Naive thymus-derived CD8-positive, alpha-beta T cell (primary cell): Measurements from ENCODE around the gene RIPPLY3. TPM values are rescaled to one million over a fixed set of nuclear protein-coding genes. Genes with fewer than 3 reads are reported as not detected.
A peak's percentile ranks its signal among the peaks of the same experiment; 100 is the strongest.

Experiments used
- ATAC-seq, 2 donors: fragments of 150-1000 bp; cut with Tn5 transposase in 1 of 2; sonication (Bioruptor Pico), chemical (Tn5 transposase) in 1 of 2; 1 replicate in 1 of 2; 2 replicates in 1 of 2; pipeline ENCODE4 v1.10.0; 2021; ENCODE audit warnings: mild to moderate bottlenecking in 2 of 2, moderate library complexity in 2 of 2
- POLR2A ChIA-PET: fragments of 350-600 bp; sonication (Branson Sonifier 250); formaldehyde crosslinking; loops from one replicate; lab custom pipeline; 2021; ENCODE audit warnings: antibody characterized with exemption; lab: Charles Lee
- DNase-seq, 10 donors: peaks; one replicate each; pipeline versions ENCODE4 v3.0.0 to v3.0.0-alpha.2; 2020 to 2022
- H3K27ac Mint-ChIP-seq, 10 donors: one replicate each; pipeline ENCODE4 v1.8.0; 2020 to 2022; ENCODE audit warnings: mild to moderate bottlenecking in 10 of 10, mixed read lengths in 10 of 10, moderate library complexity in 4 of 10, inconsistent platforms in 1 of 10
- H3K27me3 Mint-ChIP-seq, 5 donors: one replicate each; pipeline ENCODE4 v1.8.0; 2021 to 2022; ENCODE audit warnings: mixed read lengths in 5 of 5
- H3K36me3 Mint-ChIP-seq, 3 donors: one replicate each; pipeline ENCODE4 v1.8.0; 2020 to 2022; ENCODE audit warnings: mixed read lengths in 3 of 3, mild to moderate bottlenecking in 2 of 3, inconsistent platforms in 1 of 3
- H3K4me1 Mint-ChIP-seq, 4 donors: one replicate each; pipeline ENCODE4 v1.8.0; 2021 to 2022; ENCODE audit warnings: mixed read lengths in 4 of 4
- H3K4me3 Mint-ChIP-seq, 10 donors: one replicate each; pipeline ENCODE4 v1.8.0; 2020 to 2022; ENCODE audit warnings: mild to moderate bottlenecking in 10 of 10, mixed read lengths in 10 of 10, moderate library complexity in 6 of 10, inconsistent platforms in 1 of 10
- H3K9me3 Mint-ChIP-seq, 9 donors: one replicate each; pipeline ENCODE4 v1.8.0; 2020 to 2022; ENCODE audit warnings: mixed read lengths in 9 of 9, mild to moderate bottlenecking in 3 of 9, inconsistent platforms in 1 of 9, moderate library complexity in 1 of 9
- polyA plus RNA-seq, 3 donors: library from polyadenylated mRNA; unstranded; fragments of 300-500 nt; fragmentation: Illumina TruSeq; gene quantifications; one replicate each; pipeline ENCODE4 v1.2.3, GENCODE V29; 2021
- total RNA-seq, 8 experiments: library from RNA in 2 of 8; stranded (reverse) in 2 of 8; gene quantifications; one replicate each; pipeline ENCODE4 v1.2.3 and lab custom pipeline; 2021 to 2026

Gene RIPPLY3
- total and polyA plus RNA-seq, 5 experiments from 2014 or later = not detected

DNA sequence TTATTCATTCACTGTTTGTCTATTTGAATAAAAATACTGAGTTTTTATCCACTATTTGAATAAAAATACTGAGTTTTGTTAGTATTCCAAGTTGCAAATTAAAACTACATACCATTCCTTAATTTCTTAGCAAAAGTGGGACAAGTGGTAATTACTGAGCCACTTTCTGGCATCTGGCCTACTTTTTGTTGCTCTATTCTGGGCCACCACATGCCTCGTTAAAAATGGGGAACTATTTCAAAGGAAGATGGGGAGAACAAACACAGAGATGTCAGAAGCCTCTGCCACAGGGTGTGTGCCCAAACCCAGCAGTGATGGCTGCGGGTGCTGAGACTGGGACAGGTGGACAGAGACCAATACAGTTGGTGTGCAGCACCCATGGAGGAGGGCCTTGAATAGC lies 51.8 kb downstream of the RIPPLY3 start:
- H3K4me3 Mint-ChIP-seq = no peak overlapping the region
- no peak overlapping the region for H3K27ac Mint-ChIP-seq
- H3K9me3 Mint-ChIP-seq = no peaks in the 10 kb centered on the region
- no peaks in the 10 kb centered on the region for H3K36me3 Mint-ChIP-seq
- H3K4me1 Mint-ChIP-seq = peaks cover 0 to 8% (median 4%) of the 10 kb centered on the region in 4 donors
- H3K27me3 Mint-ChIP-seq = no peaks in the 10 kb centered on the region
- DNase-seq (no peak), ATAC-seq (no peak)
- POLR2A ChIA-PET = no interaction called here

- ATAC-seq = no peak
- no peaks in the 10 kb centered on the region for H3K36me3 Mint-ChIP-seq
- H3K4me1 Mint-ChIP-seq = peaks cover 0 to 8% (median 4%) of the 10 kb centered on the region in 4 donors
- no peaks in the 10 kb centered on the region for H3K9me3 Mint-ChIP-seq
- H3K27ac Mint-ChIP-seq = no peak overlapping the region
- no peak overlapping the region for H3K4me3 Mint-ChIP-seq
- POLR2A ChIA-PET = interaction anchor here (0.5 to 0.6 kb wide), 2 partner anchors 20 to 97 kb away, joined by 3 to 12 read pairs; no protein-coding TSS in a partner anchor
- DNase-seq = no peak
- no peaks in the 10 kb centered on the region for H3K27me3 Mint-ChIP-seq
Observed at GRCh38 chr21:37059181-37059580, 52.7 kb downstream of the RIPPLY3 start.

DNA sequence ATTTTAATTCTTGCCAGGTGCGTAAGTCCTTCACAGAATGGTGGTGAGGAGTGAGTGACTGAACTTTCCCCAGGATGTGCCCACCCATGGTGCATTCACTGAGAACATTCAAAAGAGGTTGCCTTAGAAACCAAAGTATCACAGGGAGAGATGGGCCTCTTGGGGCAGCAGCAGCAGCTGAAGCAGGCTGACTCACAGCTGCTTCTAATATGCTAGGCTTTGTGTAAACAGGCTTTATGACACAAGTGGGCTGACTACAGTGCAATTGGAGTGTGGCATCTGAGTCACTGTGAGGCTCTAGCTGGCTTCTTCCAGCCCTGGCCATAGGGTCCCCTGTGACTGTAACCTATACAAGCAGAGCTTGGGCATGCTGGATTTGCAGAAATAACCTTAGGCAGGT lies 53.8 kb downstream of the RIPPLY3 start:
- no peak overlapping the region for H3K4me3 Mint-ChIP-seq
- ATAC-seq (peak; percentile 43 to 56), DNase-seq (no peak)
- peak overlapping the region in 2 of 10 donors; percentile 11 to 72 for H3K27ac Mint-ChIP-seq
- H3K36me3 Mint-ChIP-seq = peaks cover 0 to 8% (median 5%) of the 10 kb centered on the region in 3 donors
- peaks cover 0 to 8% (median 5%) of the 10 kb centered on the region in 4 donors for H3K4me1 Mint-ChIP-seq
- H3K27me3 Mint-ChIP-seq = no peaks in the 10 kb centered on the region
- POLR2A ChIA-PET = no interaction called here
- H3K9me3 Mint-ChIP-seq = no peaks in the 10 kb centered on the region

GRCh38 chr21:37061926-37062592 lies 55.6 kb downstream of the RIPPLY3 start:
- no peaks in the 10 kb centered on the region for H3K9me3 Mint-ChIP-seq
- H3K36me3 Mint-ChIP-seq = peaks cover 0 to 20% (median 8%) of the 10 kb centered on the region in 3 donors
- H3K27ac Mint-ChIP-seq = no peak overlapping the region
- ATAC-seq (no peak), DNase-seq (no peak)
- no peak overlapping the region for H3K4me3 Mint-ChIP-seq
- H3K4me1 Mint-ChIP-seq = peaks cover 0 to 8% (median 5%) of the 10 kb centered on the region in 4 donors
- POLR2A ChIA-PET = no interaction called here
- H3K27me3 Mint-ChIP-seq = no peaks in the 10 kb centered on the region

DNA sequence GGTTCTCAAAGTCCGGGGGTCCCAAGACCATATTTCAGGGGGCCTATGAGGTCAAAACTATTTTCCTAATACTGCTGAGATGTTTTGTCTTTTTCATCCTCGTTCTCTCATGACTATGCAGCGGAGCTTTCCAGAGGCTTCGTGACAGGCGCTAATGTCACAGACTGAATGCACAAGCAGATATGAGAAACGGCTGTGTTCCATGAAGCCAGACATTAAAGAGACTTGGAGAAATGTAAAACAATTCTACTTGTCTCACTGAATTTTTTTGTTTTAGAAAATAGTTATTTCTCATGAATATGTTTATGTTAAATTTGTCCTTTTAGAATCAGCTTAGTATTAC lies 56.1 kb downstream of the RIPPLY3 start:
- POLR2A ChIA-PET = no interaction called here
- DNase-seq (no peak), ATAC-seq (no peak)
- Mint-ChIP-seq H3K36me3 (peaks cover 0 to 23% (median 10%) of the 10 kb centered on the region in 3 donors), H3K27me3 (no peaks in the 10 kb centered on the region), H3K4me1 (peaks cover 0 to 8% (median 5%) of the 10 kb centered on the region in 4 donors), H3K27ac (no peak overlapping the region), H3K4me3 (no peak overlapping the region), H3K9me3 (no peaks in the 10 kb centered on the region)

- ATAC-seq (no peak), DNase-seq (no peak)
- Mint-ChIP-seq H3K4me3 (no peak overlapping the region), H3K4me1 (peaks cover 0 to 9% (median 5%) of the 10 kb centered on the region in 4 donors), H3K36me3 (peaks cover 0 to 31% (median 14%) of the 10 kb centered on the region in 3 donors), H3K9me3 (no peaks in the 10 kb centered on the region), H3K27me3 (no peaks in the 10 kb centered on the region), H3K27ac (peak overlapping the region in 2 of 10 donors; percentile 7 to 12)
- POLR2A ChIA-PET = no interaction called here
Observed at GRCh38 chr21:37063433-37063832, 56.9 kb downstream of the RIPPLY3 start.

- Mint-ChIP-seq H3K4me1 (peaks cover 1 to 9% (median 6%) of the 10 kb centered on the region in 4 donors), H3K27ac (peak overlapping the region in 4 of 10 donors; percentile 7 to 46 (median 22)), H3K27me3 (no peaks in the 10 kb centered on the region), H3K9me3 (no peaks in the 10 kb centered on the region), H3K36me3 (peaks cover 0 to 40% (median 20%) of the 10 kb centered on the region in 3 donors), H3K4me3 (no peak overlapping the region)
- DNase-seq (no peak), ATAC-seq (no peak)
- POLR2A ChIA-PET = no interaction called here
Observed at GRCh38 chr21:37064841-37065240, 58.3 kb downstream of the RIPPLY3 start.

- POLR2A ChIA-PET = no interaction called here
- ATAC-seq = no peak
- H3K4me3 Mint-ChIP-seq = no peak overlapping the region
- no peaks in the 10 kb centered on the region for H3K27me3 Mint-ChIP-seq
- H3K4me1 Mint-ChIP-seq = peaks cover 7 to 13% (median 9%) of the 10 kb centered on the region in 4 donors
- no peak for DNase-seq
- no peak overlapping the region for H3K27ac Mint-ChIP-seq
- H3K36me3 Mint-ChIP-seq = peaks cover 0 to 45% (median 20%) of the 10 kb centered on the region in 3 donors
- H3K9me3 Mint-ChIP-seq = no peaks in the 10 kb centered on the region
Observed at GRCh38 chr21:37065561-37066177, 59.2 kb downstream of the RIPPLY3 start.

Other genes starting within 250 kb of the RIPPLY3 start
- 10 to 100 TPM; 12.3 to 13.4 TPM for gene HLCS, start 40.0 kb upstream of the RIPPLY3 start, total RNA-seq
- gene HLCS, start 40.0 kb upstream of the RIPPLY3 start, polyA plus RNA-seq = 10 to 100 TPM in 1 of 3 donors, 1 to 10 TPM in 2; 6.2 to 12.5 (median 8.6) TPM
- gene PIGP, start 66.4 kb downstream of the RIPPLY3 start, total RNA-seq = 10 to 100 TPM; 19.9 to 22.1 TPM
- gene PIGP, start 66.4 kb downstream of the RIPPLY3 start, polyA plus RNA-seq = 10 to 100 TPM; 32.8 to 45.2 (median 38.3) TPM
- 100 to 1,000 TPM; 159 to 169 TPM for gene TTC3, start 66.6 kb downstream of the RIPPLY3 start, total RNA-seq
- gene TTC3, start 66.6 kb downstream of the RIPPLY3 start, polyA plus RNA-seq = 100 to 1,000 TPM in 1 of 3 donors, 10 to 100 TPM in 2; 51.1 to 134 (median 69.8) TPM